Esophagus muscularis mucosa (tissue), 3 donors: ENCODE results near the gene NT5C3A.
"Not testable (repeated sequence)": the region's sequence is repeated elsewhere in the genome, so short reads cannot be mapped to it uniquely, and the experiment has no call there.

ENCODE experiments used
- CTCF ChIP-seq, 3 experiments: fragments of 200-600 bp in 2 of 3; fragments of 450-650 bp in 1 of 3; sonication (generic) in 2 of 3; IDR thresholded peaks; one replicate each; pipeline ENCODE4 v1.5.1; 2017 to 2019; ENCODE audit warnings: antibody characterized with exemption in 3 of 3, mild to moderate bottlenecking in 2 of 3, moderate library complexity in 1 of 3
- POLR2A ChIP-seq: fragments of 450-650 bp; IDR thresholded peaks from one replicate; pipeline ENCODE4 v1.6.1; 2017; ENCODE audit warnings: antibody characterized with exemption, moderate library complexity, mild to moderate bottlenecking, low read depth

- not testable (repeated sequence) for TF ChIP-seq POLR2A; CTCF (IDR thresholded peaks at IDR 0.05)
Observed at GRCh38 chr7:32979902-32980301, 82.7 kb downstream of the NT5C3A start.
